SHP77 (cell line): Measurements from ENCODE around the gene CAMSAP3.
"Not testable (repeated sequence)": the region's sequence is repeated elsewhere in the genome, so short reads cannot be mapped to it uniquely, and the experiment has no call there.

ENCODE experiments used
- DNase-seq, 2 experiments: peaks; one replicate each; lab custom pipeline; 2025; lab: John Stamatoyannopoulos, UW

Gene CAMSAP3

GRCh38 chr19:7595466-7596133, at the start of gene CAMSAP3:
CAMSAP3 (plus strand) TSS chr19:7595863; CDS start chr19:7596003, 140 bp downstream.
- peak; percentile 39 to 61 for DNase-seq

GRCh38 chr19:7545904-7546303, 49.8 kb upstream of the CAMSAP3 start:
- no peak for DNase-seq

- DNase-seq: no peak
These were observed 48.5 kb upstream of the CAMSAP3 start for GRCh38 chr19:7547159-7547558.

- DNase-seq: no peak
These were observed 46.1 kb upstream of the CAMSAP3 start for GRCh38 chr19:7549429-7550148.

GRCh38 chr19:7550169-7550770, 45.4 kb upstream of the CAMSAP3 start:
- no peak for DNase-seq

- DNase-seq: peak in 1 of 2 experiments; percentile 24
These were observed 44.5 kb upstream of the CAMSAP3 start for GRCh38 chr19:7550987-7551761.

GRCh38 chr19:7552781-7553180, 42.9 kb upstream of the CAMSAP3 start:
- DNase-seq: no peak

- no peak for DNase-seq
These were observed 41.1 kb upstream of the CAMSAP3 start for GRCh38 chr19:7554565-7554964.

- DNase-seq: no peak
These were observed 40.4 kb upstream of the CAMSAP3 start for GRCh38 chr19:7554990-7555864.

- no peak for DNase-seq
These were observed 38.9 kb upstream of the CAMSAP3 start for GRCh38 chr19:7556696-7557315.

GRCh38 chr19:7558667-7559066, 37.0 kb upstream of the CAMSAP3 start:
- no peak for DNase-seq

GRCh38 chr19:7559102-7559501, 36.6 kb upstream of the CAMSAP3 start:
- no peak for DNase-seq

- DNase-seq: no peak
These were observed 35.4 kb upstream of the CAMSAP3 start for GRCh38 chr19:7560255-7560654.

GRCh38 chr19:7561325-7561724, 34.3 kb upstream of the CAMSAP3 start:
- no peak for DNase-seq

GRCh38 chr19:7562646-7563393, 32.8 kb upstream of the CAMSAP3 start:
- DNase-seq: no peak

- DNase-seq: no peak
These were observed 30.8 kb upstream of the CAMSAP3 start for GRCh38 chr19:7564866-7565265.

GRCh38 chr19:7565332-7565731, 30.3 kb upstream of the CAMSAP3 start:
- DNase-seq: no peak

- DNase-seq: no peak
These were observed 24.9 kb upstream of the CAMSAP3 start for GRCh38 chr19:7570761-7571160.

GRCh38 chr19:7575434-7576040, 20.1 kb upstream of the CAMSAP3 start:
- DNase-seq: no peak

- DNase-seq: not testable (repeated sequence)
These were observed 18.2 kb upstream of the CAMSAP3 start for GRCh38 chr19:7577422-7577821.
